ENCODE data around the gene APC. TPM values are rescaled to one million over a fixed set of nuclear protein-coding genes. Genes with fewer than 3 reads are reported as not detected.

Gene APC
- polyA plus RNA-seq (ENCODE audit: insufficient read length in 4 of 4): 10 to 100 TPM; 29.2 to 31.9 (median 31.8) TPM

- peak; percentile 64 to 72 (median 70) for DNase-seq (ENCODE audit: low read depth in 4 of 4, low spot score in 3 of 4)
Observed at GRCh38 chr5:112737463-112738190, at the start of gene APC. APC (plus strand) TSS chr5:112737885; CDS start chr5:112754891, 17,006 bp downstream.

- no peak for DNase-seq (ENCODE audit: low read depth in 4 of 4, low spot score in 3 of 4)
Observed at GRCh38 chr5:112689155-112689909, 48.4 kb upstream of the APC start.

- no peak for DNase-seq (ENCODE audit: low read depth in 4 of 4, low spot score in 3 of 4)
Observed at GRCh38 chr5:112690605-112691338, 46.9 kb upstream of the APC start.

GRCh38 chr5:112691339-112691680 is 46.4 kb upstream of the APC start:
- no peak for DNase-seq (ENCODE audit: low read depth in 4 of 4, low spot score in 3 of 4)

- DNase-seq (ENCODE audit: low read depth in 4 of 4, low spot score in 3 of 4): no peak
Observed at GRCh38 chr5:112691758-112692157, 45.9 kb upstream of the APC start.

- DNase-seq (ENCODE audit: low read depth in 4 of 4, low spot score in 3 of 4): no peak
Observed at GRCh38 chr5:112692472-112692871, 45.2 kb upstream of the APC start.

GRCh38 chr5:112693301-112693700 is 44.4 kb upstream of the APC start:
- no peak for DNase-seq (ENCODE audit: low read depth in 4 of 4, low spot score in 3 of 4)

GRCh38 chr5:112694853-112695709 is 42.6 kb upstream of the APC start:
- no peak for DNase-seq (ENCODE audit: low read depth in 4 of 4, low spot score in 3 of 4)

GRCh38 chr5:112696786-112697185 is 40.9 kb upstream of the APC start:
- DNase-seq (ENCODE audit: low read depth in 4 of 4, low spot score in 3 of 4): no peak

GRCh38 chr5:112697322-112697721 is 40.4 kb upstream of the APC start:
- DNase-seq (ENCODE audit: low read depth in 4 of 4, low spot score in 3 of 4): no peak

GRCh38 chr5:112697833-112698232 is 39.9 kb upstream of the APC start:
- DNase-seq (ENCODE audit: low read depth in 4 of 4, low spot score in 3 of 4): no peak

GRCh38 chr5:112703866-112704820 is 33.5 kb upstream of the APC start:
- no peak for DNase-seq (ENCODE audit: low read depth in 4 of 4, low spot score in 3 of 4)

- no peak for DNase-seq (ENCODE audit: low read depth in 4 of 4, low spot score in 3 of 4)
Observed at GRCh38 chr5:112706446-112707016, 31.2 kb upstream of the APC start.

- peak; percentile 93 to 97 (median 95) for DNase-seq (ENCODE audit: low read depth in 4 of 4, low spot score in 3 of 4)
Observed at GRCh38 chr5:112707187-112708102, 30.2 kb upstream of the APC start.

GRCh38 chr5:112708103-112708622 is 29.5 kb upstream of the APC start:
- peak in 1 of 4 donors; percentile 22 for DNase-seq (ENCODE audit: low read depth in 4 of 4, low spot score in 3 of 4)

GRCh38 chr5:112709416-112709815 is 28.3 kb upstream of the APC start:
- DNase-seq (ENCODE audit: low read depth in 4 of 4, low spot score in 3 of 4): no peak

- no peak for DNase-seq (ENCODE audit: low read depth in 4 of 4, low spot score in 3 of 4)
Observed at GRCh38 chr5:112710896-112711295, 26.8 kb upstream of the APC start.

GRCh38 chr5:112711436-112711835 is 26.2 kb upstream of the APC start:
- DNase-seq (ENCODE audit: low read depth in 4 of 4, low spot score in 3 of 4): no peak

Measured in right renal pelvis (tissue), 4 donors.